Measurements from ENCODE around the gene GRAP. TPM values are rescaled to one million over a fixed set of nuclear protein-coding genes. Genes with fewer than 3 reads are reported as not detected.
"Not testable (repeated sequence)": the region's sequence is repeated elsewhere in the genome, so short reads cannot be mapped to it uniquely, and the experiment has no call there.

GRAP gene
- total RNA-seq (2014; rRNA removed; shearing (Covaris generic)) = 0.15 and 0.66 TPM in 2 replicates

- H3K4me3 ChIP-seq (ENCODE audit: insufficient read depth, low read depth, low read length); H3K27me3 ChIP-seq (ENCODE audit: control insufficient read depth, insufficient read depth, low read length); H3K36me3 ChIP-seq (replicated peaks; ENCODE audit: control insufficient read depth, insufficient read depth, low read length); DNase-seq: not testable (repeated sequence)
Measured at GRCh38 chr17:19046782-19047375, at the start of gene GRAP. TSS of gene GRAP (minus strand) at chr17:19046957. CDS start at chr17:19046926, 31 bp downstream.

GRCh38 chr17:19093684-19094438, 47.1 kb upstream of the GRAP start:
- H3K27me3 ChIP-seq (ENCODE audit: control insufficient read depth, insufficient read depth, low read length); H3K36me3 ChIP-seq (replicated peaks; ENCODE audit: control insufficient read depth, insufficient read depth, low read length); H3K4me3 ChIP-seq (ENCODE audit: insufficient read depth, low read depth, low read length); DNase-seq: not testable (repeated sequence)

- not testable (repeated sequence) for H3K27me3 ChIP-seq (ENCODE audit: control insufficient read depth, insufficient read depth, low read length); H3K36me3 ChIP-seq (replicated peaks; ENCODE audit: control insufficient read depth, insufficient read depth, low read length); H3K4me3 ChIP-seq (ENCODE audit: insufficient read depth, low read depth, low read length); DNase-seq
Measured at GRCh38 chr17:19092737-19093683, 46.3 kb upstream of the GRAP start.

GRCh38 chr17:19090058-19090772, 43.5 kb upstream of the GRAP start:
- H3K27me3 ChIP-seq (ENCODE audit: control insufficient read depth, insufficient read depth, low read length); H3K36me3 ChIP-seq (replicated peaks; ENCODE audit: control insufficient read depth, insufficient read depth, low read length); H3K4me3 ChIP-seq (ENCODE audit: insufficient read depth, low read depth, low read length); DNase-seq: not testable (repeated sequence)

GRCh38 chr17:19088804-19089685, 42.3 kb upstream of the GRAP start:
- H3K36me3 ChIP-seq (replicated peaks; ENCODE audit: control insufficient read depth, insufficient read depth, low read length); DNase-seq; H3K27me3 ChIP-seq (ENCODE audit: control insufficient read depth, insufficient read depth, low read length): not testable (repeated sequence)
- H3K4me3 ChIP-seq (ENCODE audit: insufficient read depth, low read depth, low read length) = peak overlapping the region; percentile 17; the same call in 1 of the 2 replicates

GRCh38 chr17:19077386-19077785, 30.6 kb upstream of the GRAP start:
- not testable (repeated sequence) for H3K4me3 ChIP-seq (ENCODE audit: insufficient read depth, low read depth, low read length); H3K36me3 ChIP-seq (replicated peaks; ENCODE audit: control insufficient read depth, insufficient read depth, low read length); DNase-seq; H3K27me3 ChIP-seq (ENCODE audit: control insufficient read depth, insufficient read depth, low read length)

- H3K36me3 ChIP-seq (replicated peaks; ENCODE audit: control insufficient read depth, insufficient read depth, low read length); H3K27me3 ChIP-seq (ENCODE audit: control insufficient read depth, insufficient read depth, low read length); DNase-seq; H3K4me3 ChIP-seq (ENCODE audit: insufficient read depth, low read depth, low read length): not testable (repeated sequence)
Measured at GRCh38 chr17:19076398-19077192, 29.8 kb upstream of the GRAP start.

- not testable (repeated sequence) for DNase-seq; H3K36me3 ChIP-seq (replicated peaks; ENCODE audit: control insufficient read depth, insufficient read depth, low read length); H3K4me3 ChIP-seq (ENCODE audit: insufficient read depth, low read depth, low read length)
Measured at GRCh38 chr17:19070318-19071168, 23.8 kb upstream of the GRAP start.

GRCh38 chr17:19064378-19064777, 17.6 kb upstream of the GRAP start:
- H3K4me3 ChIP-seq (ENCODE audit: insufficient read depth, low read depth, low read length); H3K27me3 ChIP-seq (ENCODE audit: control insufficient read depth, insufficient read depth, low read length); DNase-seq: not testable (repeated sequence)

More at GRCh38 chr17:19070318-19071168, 23.8 kb upstream of the GRAP start:
- H3K27me3 ChIP-seq (ENCODE audit: control insufficient read depth, insufficient read depth, low read length) = not testable (repeated sequence)

GRCh38 chr17:19063326-19063956, 16.7 kb upstream of the GRAP start:
- not testable (repeated sequence) for H3K27me3 ChIP-seq (ENCODE audit: control insufficient read depth, insufficient read depth, low read length); DNase-seq; H3K36me3 ChIP-seq (replicated peaks; ENCODE audit: control insufficient read depth, insufficient read depth, low read length); H3K4me3 ChIP-seq (ENCODE audit: insufficient read depth, low read depth, low read length)

More at GRCh38 chr17:19064378-19064777, 17.6 kb upstream of the GRAP start:
- not testable (repeated sequence) for H3K36me3 ChIP-seq (replicated peaks; ENCODE audit: control insufficient read depth, insufficient read depth, low read length)

- not testable (repeated sequence) for H3K4me3 ChIP-seq (ENCODE audit: insufficient read depth, low read depth, low read length); H3K27me3 ChIP-seq (ENCODE audit: control insufficient read depth, insufficient read depth, low read length); DNase-seq; H3K36me3 ChIP-seq (replicated peaks; ENCODE audit: control insufficient read depth, insufficient read depth, low read length)
Measured at GRCh38 chr17:19062718-19063325, 16.1 kb upstream of the GRAP start.

Measured in H7 (cell line).